NCI-H2107 treated with DMSO at 0.1 percent for 48 hours (cell line): ENCODE measurements around the gene C16orf74.

Experiments
- DNase-seq: peaks from one replicate; lab custom pipeline; 2025; ENCODE audit not compliant: unreplicated experiment; lab: John Stamatoyannopoulos, UW

C16orf74 gene

GRCh38 chr16:85720302-85720637 lies 30.6 kb downstream of the C16orf74 start:
- no peak for DNase-seq

DNA sequence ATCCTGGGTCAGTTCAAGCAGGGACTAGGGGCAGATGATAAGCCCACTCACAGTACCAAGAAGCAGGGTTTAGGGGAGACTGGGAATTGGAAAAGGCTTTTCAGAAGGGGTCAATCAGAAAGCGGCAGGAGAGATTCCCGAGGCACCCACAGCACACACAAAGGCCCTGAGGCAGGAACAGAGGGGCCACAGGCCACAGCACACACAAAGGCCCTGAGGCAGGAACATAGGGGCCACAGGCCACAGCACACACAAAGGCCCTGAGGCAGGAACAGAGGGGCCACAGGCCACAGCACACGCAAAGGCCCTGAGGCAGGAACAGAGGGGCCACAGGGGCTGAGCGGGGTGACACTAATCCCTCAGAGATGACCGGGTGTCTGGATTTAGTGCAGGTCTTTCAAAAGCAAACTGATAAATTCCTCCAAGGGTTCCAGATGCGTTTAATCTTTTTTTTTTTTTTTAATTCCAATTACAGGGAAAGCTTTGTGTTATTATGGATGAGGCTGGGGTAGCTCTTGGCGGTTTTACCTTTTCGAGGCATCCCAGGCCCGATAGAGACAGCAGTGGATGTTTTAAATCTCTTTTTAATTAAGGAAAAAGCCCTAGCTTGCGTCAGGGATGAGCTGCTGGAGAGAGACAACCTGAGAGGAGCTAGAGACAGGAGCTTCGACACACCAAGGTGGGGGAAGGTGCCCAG lies 31.1 kb downstream of the C16orf74 start:
- DNase-seq = no peak

GRCh38 chr16:85718682-85719081 lies 32.2 kb downstream of the C16orf74 start:
- peak; percentile 27 for DNase-seq

DNA sequence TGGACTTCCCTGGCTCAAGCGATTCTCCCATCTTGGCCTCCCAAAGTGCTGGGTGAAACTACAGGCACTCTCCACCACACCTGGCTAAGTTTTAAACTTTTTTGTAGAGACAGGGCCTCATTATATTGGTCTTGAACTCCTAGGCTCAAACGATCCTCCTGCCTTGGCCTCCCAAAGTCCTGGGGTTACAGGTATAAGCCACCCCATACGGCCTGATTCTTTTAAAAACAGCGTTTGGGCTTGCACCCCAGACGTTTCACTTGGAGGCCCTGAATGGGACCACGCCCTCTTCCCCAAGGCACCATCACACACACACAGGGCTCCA lies 32.8 kb downstream of the C16orf74 start:
- DNase-seq = no peak

DNA sequence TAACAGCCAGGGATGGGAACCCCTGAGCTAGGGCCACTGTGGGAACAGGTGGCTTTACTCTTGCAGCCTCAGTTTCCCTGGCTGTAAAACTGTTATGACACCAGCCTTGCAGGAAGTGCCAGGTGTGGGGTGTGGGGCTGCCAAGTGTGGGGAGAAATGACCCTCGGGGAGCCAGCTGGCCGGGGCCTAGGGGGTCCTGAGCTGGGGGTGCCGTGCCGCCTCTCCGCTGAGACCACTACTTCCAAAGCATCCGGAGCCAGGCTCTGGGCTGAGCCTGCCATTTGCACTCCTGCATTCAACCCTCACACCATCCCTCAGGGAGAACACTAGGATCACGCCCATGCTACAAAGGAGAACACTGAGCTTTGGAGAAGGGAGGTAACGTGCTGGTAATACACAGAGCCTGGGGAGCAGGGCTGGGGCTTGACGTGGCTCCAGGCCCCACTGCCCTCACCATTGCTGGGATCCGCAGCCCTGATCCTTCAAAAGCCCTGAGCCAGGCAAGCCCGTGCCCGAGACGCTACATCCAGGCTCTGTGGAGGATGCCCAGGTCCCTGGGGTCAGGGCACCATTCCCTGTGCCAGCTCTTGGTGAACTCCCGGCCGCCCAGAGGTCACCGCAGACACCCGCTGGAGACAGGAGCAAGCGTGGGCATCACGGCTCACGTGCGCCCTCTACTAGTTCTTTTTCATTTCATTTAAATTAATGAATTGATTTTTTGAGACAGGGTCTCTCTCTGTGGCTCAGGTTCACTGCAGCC lies 33.3 kb downstream of the C16orf74 start:
- peak; percentile 43 for DNase-seq

- DNase-seq = no peak
Observed at GRCh38 chr16:85716680-85717038, 34.2 kb downstream of the C16orf74 start.

DNA sequence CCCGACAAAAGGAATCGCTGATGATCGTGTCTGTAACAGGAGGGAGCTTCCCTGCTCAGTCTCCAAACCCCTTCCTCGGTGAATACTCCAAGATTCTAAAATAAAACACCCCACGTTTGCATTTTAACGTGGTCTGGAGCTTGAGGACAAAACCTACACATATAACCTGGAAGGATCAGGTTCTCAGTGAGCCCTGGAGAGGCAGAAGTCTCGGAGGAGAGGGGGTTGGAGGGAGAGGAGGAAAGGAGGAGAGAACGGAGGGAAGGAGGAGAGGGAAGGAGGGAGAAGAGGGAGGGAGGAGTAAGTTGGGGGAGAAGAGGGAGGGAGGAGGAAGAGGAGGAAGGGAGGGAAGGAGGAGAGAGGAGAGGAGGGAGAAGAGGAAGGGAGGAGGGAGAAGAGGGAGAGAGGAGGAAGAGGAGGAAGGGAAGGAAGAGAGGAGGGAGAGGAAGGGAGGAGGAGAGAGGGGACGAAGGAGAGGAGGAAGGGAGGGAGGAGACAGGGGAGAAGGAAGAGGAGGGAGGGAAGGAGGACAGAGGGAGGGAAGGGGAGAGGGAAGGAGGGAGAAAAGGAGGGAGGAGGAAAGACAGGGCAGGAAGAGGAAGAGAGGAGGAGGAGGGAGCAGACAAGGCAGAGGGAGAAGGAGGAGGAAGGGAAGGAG lies 34.7 kb downstream of the C16orf74 start:
- no peak for DNase-seq

- DNase-seq = peak; percentile 83
Observed at GRCh38 chr16:85715169-85716021, 35.5 kb downstream of the C16orf74 start.

DNA sequence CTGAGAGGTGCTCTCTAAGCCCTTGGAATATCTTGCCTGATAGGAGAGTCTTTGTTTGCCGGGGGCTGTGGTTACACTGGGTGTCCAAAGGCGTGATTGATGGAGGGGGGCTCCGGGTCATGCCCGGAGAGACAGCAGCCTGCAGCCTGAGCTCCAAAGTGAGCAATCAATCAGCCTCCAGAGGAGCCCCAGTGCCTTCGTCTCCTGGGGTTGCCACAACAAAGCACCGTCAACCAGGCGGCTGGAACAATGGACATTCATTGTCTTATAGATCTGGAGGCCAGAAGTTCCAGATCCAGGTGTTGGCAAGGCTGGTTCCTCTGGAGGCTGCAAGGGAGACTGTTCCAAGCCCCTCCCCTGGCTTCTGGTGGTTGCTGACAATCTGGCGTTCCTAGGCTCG lies 38.1 kb downstream of the C16orf74 start:
- no peak for DNase-seq

DNA sequence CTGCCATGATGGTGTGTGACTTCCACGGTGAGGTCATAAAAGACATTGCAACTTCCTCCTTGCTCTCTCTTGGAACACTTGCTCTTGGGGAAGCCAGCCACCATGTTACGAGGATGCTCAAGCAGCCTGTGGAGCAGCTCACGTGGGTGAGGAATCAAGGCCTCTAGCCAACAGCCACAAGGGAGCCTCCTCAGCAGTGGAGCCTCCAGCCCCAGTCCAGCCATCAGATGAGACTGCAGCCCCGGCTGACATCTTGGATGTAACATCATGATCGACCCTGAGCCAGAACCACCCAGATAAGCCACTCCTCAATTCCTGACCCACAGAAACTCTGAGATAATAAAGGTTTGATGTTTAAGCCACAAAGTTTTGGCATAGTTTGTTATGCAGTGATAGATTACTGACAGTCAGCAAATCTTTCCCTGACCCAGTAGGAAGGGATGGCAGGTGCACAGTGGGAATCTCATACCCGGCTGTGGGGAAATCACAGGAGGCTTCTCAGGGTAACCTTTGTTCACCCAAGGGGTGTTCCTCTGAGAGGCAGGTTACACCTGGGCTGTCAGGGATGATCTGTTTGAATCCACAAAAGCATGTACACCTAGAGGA lies 38.8 kb downstream of the C16orf74 start:
- DNase-seq = no peak

DNA sequence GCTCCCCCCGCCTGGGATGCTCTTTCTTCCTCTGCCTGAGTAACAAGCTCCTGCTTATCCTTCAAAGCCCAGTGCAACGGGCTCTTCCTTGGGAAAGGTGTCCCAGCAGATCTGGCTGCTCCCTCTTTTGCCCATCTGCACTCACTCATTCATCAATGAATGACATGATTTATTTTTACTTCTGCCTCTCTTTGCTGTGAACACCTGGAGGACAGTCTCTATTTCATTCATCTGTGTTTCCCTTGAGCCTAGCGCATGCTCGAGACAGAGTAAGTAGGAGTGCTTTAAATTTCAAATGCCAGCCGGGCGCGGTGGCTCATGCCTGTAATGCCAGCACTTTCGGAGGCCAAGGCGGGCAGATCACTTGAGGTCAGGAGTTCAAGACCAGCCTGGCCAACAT lies 40.2 kb downstream of the C16orf74 start:
- DNase-seq = peak; percentile 66

GRCh38 chr16:85709766-85710585 lies 40.9 kb downstream of the C16orf74 start:
- DNase-seq = peak; percentile 13

DNA sequence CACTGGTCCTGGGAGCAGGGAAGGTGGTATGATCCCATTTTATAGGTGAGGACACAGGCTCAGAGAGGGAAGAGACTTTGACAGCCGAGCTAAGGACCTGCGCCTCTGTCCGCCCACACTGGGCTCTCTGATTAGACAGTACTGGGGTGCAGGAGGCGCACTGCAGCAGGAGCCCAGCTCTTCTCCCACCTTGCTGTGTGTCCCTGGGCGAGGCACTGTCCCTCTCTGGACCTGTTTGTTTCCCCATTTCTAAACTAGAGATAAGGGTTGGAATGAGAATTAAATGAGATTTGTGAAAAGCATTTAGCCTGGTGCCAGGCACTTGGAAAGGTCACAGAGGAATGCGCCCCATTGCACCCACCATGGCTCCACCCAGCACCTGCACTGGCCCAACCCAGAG lies 42.6 kb downstream of the C16orf74 start:
- DNase-seq = no peak

DNA sequence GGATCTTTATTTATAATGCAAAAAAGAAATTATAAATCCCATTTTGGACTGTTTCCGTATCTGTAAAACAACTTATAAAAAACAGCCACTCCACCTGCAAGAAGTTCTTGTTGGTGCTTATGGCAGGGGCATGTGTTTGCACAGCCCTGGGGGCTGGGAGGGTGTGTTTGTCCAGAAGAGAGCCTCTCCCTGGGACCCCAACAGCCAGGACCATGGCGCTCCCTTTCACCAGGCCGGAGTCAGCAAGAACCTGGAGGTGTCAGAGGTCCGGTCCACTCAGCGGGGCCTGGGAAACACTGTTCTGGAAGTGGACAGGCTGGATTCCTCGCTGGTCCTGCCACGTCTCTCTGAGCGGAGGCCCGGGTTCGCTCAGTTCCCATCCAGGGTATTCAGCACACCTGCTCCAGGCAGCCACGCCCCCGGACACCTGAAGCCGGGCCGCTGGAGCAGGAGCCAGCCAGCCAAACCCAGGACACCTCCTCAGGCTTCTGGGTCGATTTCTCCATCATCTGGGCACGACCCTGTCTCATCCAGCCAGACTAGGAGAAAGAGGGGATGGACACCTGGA lies 43.3 kb downstream of the C16orf74 start:
- peak; percentile 44 for DNase-seq

GRCh38 chr16:85706449-85707034 lies 44.4 kb downstream of the C16orf74 start:
- no peak for DNase-seq

DNA sequence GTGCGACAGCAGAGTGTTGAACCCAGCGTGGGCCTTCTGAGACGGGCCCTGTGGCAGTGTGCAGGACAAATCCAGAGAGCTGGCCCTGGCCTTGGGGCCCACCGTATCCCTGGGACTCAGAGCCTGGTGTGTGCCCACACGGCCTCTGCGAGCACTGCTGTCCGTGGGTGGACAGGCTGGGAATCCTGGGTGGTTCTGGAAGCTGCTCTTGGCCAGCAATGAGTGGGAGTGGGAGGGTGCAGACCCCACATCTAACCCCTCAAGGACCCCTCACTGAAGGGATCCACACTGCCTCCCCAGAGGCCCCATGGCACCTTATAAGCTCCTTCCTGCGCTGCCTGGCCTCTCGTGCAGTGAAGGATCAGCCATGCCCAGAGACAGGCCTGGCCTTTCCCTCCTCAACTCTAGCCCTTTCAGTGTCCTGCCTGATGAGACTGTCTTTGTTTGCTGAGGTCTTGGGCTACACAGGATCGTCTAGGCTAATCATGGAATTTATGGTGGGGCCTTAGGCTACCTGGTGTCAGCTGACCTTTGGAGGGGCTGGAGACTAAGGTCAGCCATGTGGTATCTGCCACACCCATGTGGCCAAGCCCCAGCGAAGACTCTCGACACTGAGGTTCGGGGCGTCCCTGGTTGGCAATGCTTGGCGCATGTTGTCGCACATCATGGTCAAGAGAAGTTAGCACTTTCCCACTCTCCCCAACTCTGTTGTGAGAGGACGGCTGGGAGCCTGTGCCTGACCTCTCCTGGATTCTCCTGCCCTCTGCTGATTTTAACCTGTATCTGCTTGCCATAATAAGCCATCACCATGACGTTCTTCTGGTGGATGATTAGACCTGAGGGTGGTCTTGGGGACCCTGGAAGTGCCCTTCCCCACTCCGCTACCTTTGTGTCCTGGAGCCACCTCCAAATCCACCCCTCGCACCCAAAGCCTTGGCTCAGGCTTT lies 45.7 kb downstream of the C16orf74 start:
- no peak for DNase-seq

DNA sequence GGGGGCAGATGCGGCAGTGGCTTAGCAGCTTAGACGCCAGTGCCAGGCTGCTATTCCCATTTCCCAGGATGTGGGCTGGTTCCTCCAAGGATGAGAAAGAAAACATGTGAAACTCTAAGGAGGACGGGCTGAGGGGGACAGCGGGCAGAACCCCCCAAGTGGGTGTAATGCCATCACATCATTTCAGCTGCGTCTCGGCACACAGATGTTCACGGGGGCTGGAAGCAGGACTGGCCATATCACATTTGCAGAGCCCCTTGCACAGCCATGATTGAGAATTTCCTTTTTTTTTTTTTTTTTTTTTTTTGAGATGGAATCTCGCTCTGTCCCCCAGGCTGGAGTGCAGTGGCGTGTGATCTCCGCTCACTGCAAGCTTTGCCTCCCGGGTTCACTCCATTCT lies 46.9 kb downstream of the C16orf74 start:
- DNase-seq = no peak

DNA sequence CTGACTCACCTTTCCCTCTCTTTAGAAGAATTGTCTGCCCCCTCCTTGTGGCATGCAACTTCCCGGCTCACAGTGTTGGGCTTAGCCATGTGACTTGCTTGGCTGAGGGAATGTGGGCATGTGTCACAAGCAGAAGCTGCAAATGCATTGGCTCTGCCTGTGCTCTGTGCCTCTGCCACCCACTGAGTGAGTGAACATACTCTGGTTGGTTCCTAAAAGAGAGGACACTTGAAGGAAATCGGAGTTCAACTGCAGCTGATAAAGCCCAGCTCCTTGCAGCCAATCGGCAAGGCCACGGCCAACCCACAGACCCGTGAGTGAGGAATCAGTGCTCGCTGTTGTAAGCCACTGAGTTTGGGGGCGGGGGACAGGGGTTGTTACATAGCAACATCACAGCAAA lies 51.3 kb downstream of the C16orf74 start:
- DNase-seq = no peak
